Measurements from ENCODE around the gene PACSIN2. TPM values are rescaled to one million over a fixed set of nuclear protein-coding genes. Genes with fewer than 3 reads are reported as not detected.

PACSIN2 gene
- total and polyA plus RNA-seq, 2 of the 13 experiments (the other 11 are each of a cell fraction or from before 2014, with no cell fraction given) = 54.1 to 68.8 TPM

GRCh38 chr22:42985531-42985905 is 29.4 kb downstream of the PACSIN2 start (continued):
- TF ChIP-seq ELK4 (CRISPR knock-in tag; IDR thresholded peaks at IDR 0.05; ENCODE audit: borderline replicate concordance) (no peak), CCAR2 (optimal IDR thresholded peaks at IDR 0.05; ENCODE audit: low read depth, low read length) (no peak), ZNF367 (CRISPR knock-in tag; IDR thresholded peaks at IDR 0.05; ENCODE audit: borderline replicate concordance) (no peak)

GRCh38 chr22:42984814-42985530 is 30.0 kb downstream of the PACSIN2 start:
- H3K4me1 ChIP-seq (ENCODE audit: insufficient read depth, low read length) = peaks cover 68% of the 10 kb centered on the region
- ATAC-seq (peak; percentile 29; the same call in 2 of the 3 replicates), DNase-seq (ENCODE audit: low spot score) (no peak), FAIRE-seq (no peak)
- CTCF ChIA-PET (ENCODE audit: low intra/inter-chr PET ratio, low total read pairs) = no interaction called here
- intact Hi-C loops (cut with micrococcal nuclease; ENCODE audit: unreplicated experiment) = no loop called here
- in situ Hi-C loops (cut with HindIII; ENCODE audit: extremely low pct_ligation_motif_present, low pct_unique_long_range_greater_than_20kb) = no loop called here
- 100% methylated on average over 6 of the region's 9 CpGs for WGBS (ENCODE audit: low lambda C conversion rate)
- peaks cover 68% of the 10 kb centered on the region for H3K79me2 ChIP-seq (ENCODE audit: insufficient read depth, low read length)
- H3K36me3 ChIP-seq (replicated peaks in 1 of 2; ENCODE audit: control insufficient read depth in 1 of 2, insufficient read depth in 2 of 2, low read length in 2 of 2) = peaks cover 0 to 3% of the 10 kb centered on the region in 2 experiments; a peak in 1 of 5 replicates
- H3K4me3 ChIP-seq (replicated peaks in 1 of 3; ENCODE audit: insufficient read depth in 1 of 3, low read depth in 2 of 3, low read length in 3 of 3) = no peak overlapping the region
- H2AFZ ChIP-seq (ENCODE audit: low read length) = no peak overlapping the region
- H3K9me3 ChIP-seq (ENCODE audit: low read length) = no peaks in the 10 kb centered on the region
- no peak overlapping the region for H3K9ac ChIP-seq (ENCODE audit: insufficient read depth, low read depth, low read length)
- no peak overlapping the region for H3K4me2 ChIP-seq (ENCODE audit: low read depth, low read length)
- no TSS peak for BruUV-seq (replicated peaks)
- peak overlapping the region; percentile 30 for H3K27ac ChIP-seq (ENCODE audit: extremely low read length, insufficient read depth, low read length)
- H3K27me3 ChIP-seq (ENCODE audit: control insufficient read depth in 1 of 2, insufficient read depth in 2 of 2, low read length in 2 of 2) = no peaks in the 10 kb centered on the region
- POLR2A ChIA-PET = interaction anchor here (2.1 to 2.8 kb wide), 2 partner anchors 9 to 30 kb away, joined by 5 to 13 read pairs; partner anchors contain the start of gene PACSIN2
- TF ChIP-seq ZNF230 (CRISPR knock-in tag; IDR thresholded peaks at IDR 0.05) = no peak
- no peak for TF ChIP-seq ZNF83 (CRISPR knock-in tag; IDR thresholded peaks at IDR 0.05; ENCODE audit: borderline replicate concordance)
- peak; percentile 26; the same call in 1 of the 2 replicates for TF ChIP-seq ZNF687 (CRISPR knock-in tag; IDR thresholded peaks at IDR 0.05)
- H4K20me1 ChIP-seq (ENCODE audit: insufficient read depth, low read length) = peaks cover 21% of the 10 kb centered on the region
